Measurements from ENCODE around the gene SLC9C2. TPM values are rescaled to one million over a fixed set of nuclear protein-coding genes. Genes with fewer than 3 reads are reported as not detected.

The SLC9C2 gene
- total RNA-seq, 2 donors from 2014 or later, result not detected

- H3K27ac ChIP-seq, result no peak overlapping the region
- ATAC-seq (no peak), DNase-seq (no peak)
- no peaks in the 10 kb centered on the region for H3K4me1 ChIP-seq
- intact Hi-C loops (cut with DNase I), result no loop called here
- TF ChIP-seq POLR2A (IDR thresholded peaks at IDR 0.05), result no peak
- TF ChIP-seq CTCF (IDR thresholded peaks at IDR 0.05), result no peak
- no peaks in the 10 kb centered on the region for H3K36me3 ChIP-seq (replicated peaks in 1 of 2; ENCODE audit: insufficient read depth in 1 of 2, low read depth in 2 of 2)
- no peaks in the 10 kb centered on the region for H3K9me3 ChIP-seq
- no peak overlapping the region for H3K4me3 ChIP-seq
- no peaks in the 10 kb centered on the region for H3K27me3 ChIP-seq
- WGBS, 2 donors, result 78% methylated on average over 4 of the region's 4 CpGs
These were observed 48.8 kb downstream of the SLC9C2 start for GRCh38 chr1:173554089-173554488.

- Histone ChIP-seq H3K4me1 (no peaks in the 10 kb centered on the region), H3K36me3 (replicated peaks in 1 of 2; ENCODE audit: insufficient read depth in 1 of 2, low read depth in 2 of 2) (no peaks in the 10 kb centered on the region), H3K27me3 (no peaks in the 10 kb centered on the region), H3K9me3 (no peaks in the 10 kb centered on the region), H3K4me3 (no peak overlapping the region), H3K27ac (no peak overlapping the region)
- TF ChIP-seq CTCF (IDR thresholded peaks at IDR 0.05), result no peak
- TF ChIP-seq POLR2A (IDR thresholded peaks at IDR 0.05), result no peak
- no peak for ATAC-seq
- intact Hi-C loops (cut with DNase I), result no loop called here
- no peak for DNase-seq
These were observed 49.6 kb downstream of the SLC9C2 start for GRCh38 chr1:173553312-173553711.

GRCh38 chr1:173551699-173552098, 51.2 kb downstream of the SLC9C2 start:
- DNase-seq, result no peak
- WGBS, 2 donors, result 75 to 80% methylated on average over 3 of the region's 3 CpGs
- H3K36me3 ChIP-seq (replicated peaks in 1 of 2; ENCODE audit: insufficient read depth in 1 of 2, low read depth in 2 of 2), result no peaks in the 10 kb centered on the region
- intact Hi-C loops (cut with DNase I), result no loop called here
- no peaks in the 10 kb centered on the region for H3K27me3 ChIP-seq
- TF ChIP-seq CTCF (IDR thresholded peaks at IDR 0.05), result no peak
- TF ChIP-seq POLR2A (IDR thresholded peaks at IDR 0.05), result no peak
- no peak overlapping the region for H3K4me3 ChIP-seq
- H3K4me1 ChIP-seq, result no peaks in the 10 kb centered on the region
- H3K27ac ChIP-seq, result no peak overlapping the region
- no peaks in the 10 kb centered on the region for H3K9me3 ChIP-seq
- no peak for ATAC-seq

- H3K27ac ChIP-seq, result no peak overlapping the region
- 68 to 85% methylated on average over 2 of the region's 2 CpGs for WGBS, 2 donors
- no peaks in the 10 kb centered on the region for H3K9me3 ChIP-seq
- no peaks in the 10 kb centered on the region for H3K4me1 ChIP-seq
- no peaks in the 10 kb centered on the region for H3K27me3 ChIP-seq
- H3K36me3 ChIP-seq (replicated peaks in 1 of 2; ENCODE audit: insufficient read depth in 1 of 2, low read depth in 2 of 2), result no peaks in the 10 kb centered on the region
- H3K4me3 ChIP-seq, result no peak overlapping the region
- ATAC-seq (no peak), DNase-seq (no peak)
- intact Hi-C loops (cut with DNase I), result no loop called here
- TF ChIP-seq CTCF (IDR thresholded peaks at IDR 0.05), result no peak
These were observed 53.1 kb downstream of the SLC9C2 start for GRCh38 chr1:173549813-173550212.

- Histone ChIP-seq H3K4me1 (no peaks in the 10 kb centered on the region), H3K27me3 (no peaks in the 10 kb centered on the region), H3K27ac (no peak overlapping the region), H3K9me3 (no peaks in the 10 kb centered on the region), H3K4me3 (no peak overlapping the region), H3K36me3 (replicated peaks in 1 of 2; ENCODE audit: insufficient read depth in 1 of 2, low read depth in 2 of 2) (no peaks in the 10 kb centered on the region)
- TF ChIP-seq POLR2A (IDR thresholded peaks at IDR 0.05) (no peak), CTCF (IDR thresholded peaks at IDR 0.05) (no peak)
- WGBS, 2 donors, result 58 to 80% methylated on average over 3 of the region's 3 CpGs
- ATAC-seq, result no peak
- no peak for DNase-seq
- intact Hi-C loops (cut with DNase I), result no loop called here
These were observed 57.2 kb downstream of the SLC9C2 start for GRCh38 chr1:173545688-173546087.
